H1 (cell line): ENCODE measurements around the gene POLN. TPM values are rescaled to one million over a fixed set of nuclear protein-coding genes. Genes with fewer than 3 reads are reported as not detected.

Experiments
- CTCF ChIP-seq, 3 experiments: IDR thresholded peaks; 1 replicate in 2 of 3; 2 replicates in 1 of 3; pipeline versions ENCODE4 v1.5.1 to v1.6.1; 2011; ENCODE audit warnings: low read length in 3 of 3, mild to moderate bottlenecking in 3 of 3, inconsistent platforms in 2 of 3, low read depth in 1 of 3, moderate library complexity in 1 of 3; ENCODE audit not compliant: insufficient read depth in 1 of 3; ENCODE audit errors: control extremely low read depth in 1 of 3
- KDM4A ChIP-seq: IDR thresholded peaks from one replicate; pipeline ENCODE4 v1.7.1; 2012; ENCODE audit warnings: low read depth, mild to moderate bottlenecking, moderate library complexity, low read length, inconsistent platforms; ENCODE audit not compliant: severe bottlenecking
- PHF8 ChIP-seq: fragments of 200-600 bp; sonication (generic); conservative IDR thresholded peaks from 2 replicates; pipeline ENCODE4 v1.7.1; 2012; ENCODE audit warnings: low read depth, mild to moderate bottlenecking, inconsistent platforms, low read length, moderate library complexity
- polyA plus RNA-seq, 7 experiments: library from polyadenylated mRNA; depleted of rRNA in 3 of 7; stranded (reverse) in 5 of 7; unstranded in 2 of 7; fragments of >200 nt in 5 of 7; fragments of 200-250 nt in 2 of 7; gene quantifications; 1 replicate in 5 of 7; 2 replicates in 1 of 7; 4 replicates in 1 of 7; pipeline versions ENCODE4 v1.2.1 to v1.2.3, GENCODE V29; 2011 to 2013; ENCODE audit warnings: missing spikeins in 2 of 7, mixed read lengths in 2 of 7
- total RNA-seq: library from RNA; stranded (reverse); fragmentation: NEBNext Ultra II Directional; extraction: Animal tissue kit (Norgen Biotek cat#: 25700); gene quantifications from 2 replicates; pipeline ENCODE4 v1.2.1, GENCODE V29; 2021

POLN gene
- total and polyA plus RNA-seq, 2 of the 8 experiments (the other 6 are each of a cell fraction or from before 2014, with no cell fraction given), result 0.98 to 1.5 TPM

DNA sequence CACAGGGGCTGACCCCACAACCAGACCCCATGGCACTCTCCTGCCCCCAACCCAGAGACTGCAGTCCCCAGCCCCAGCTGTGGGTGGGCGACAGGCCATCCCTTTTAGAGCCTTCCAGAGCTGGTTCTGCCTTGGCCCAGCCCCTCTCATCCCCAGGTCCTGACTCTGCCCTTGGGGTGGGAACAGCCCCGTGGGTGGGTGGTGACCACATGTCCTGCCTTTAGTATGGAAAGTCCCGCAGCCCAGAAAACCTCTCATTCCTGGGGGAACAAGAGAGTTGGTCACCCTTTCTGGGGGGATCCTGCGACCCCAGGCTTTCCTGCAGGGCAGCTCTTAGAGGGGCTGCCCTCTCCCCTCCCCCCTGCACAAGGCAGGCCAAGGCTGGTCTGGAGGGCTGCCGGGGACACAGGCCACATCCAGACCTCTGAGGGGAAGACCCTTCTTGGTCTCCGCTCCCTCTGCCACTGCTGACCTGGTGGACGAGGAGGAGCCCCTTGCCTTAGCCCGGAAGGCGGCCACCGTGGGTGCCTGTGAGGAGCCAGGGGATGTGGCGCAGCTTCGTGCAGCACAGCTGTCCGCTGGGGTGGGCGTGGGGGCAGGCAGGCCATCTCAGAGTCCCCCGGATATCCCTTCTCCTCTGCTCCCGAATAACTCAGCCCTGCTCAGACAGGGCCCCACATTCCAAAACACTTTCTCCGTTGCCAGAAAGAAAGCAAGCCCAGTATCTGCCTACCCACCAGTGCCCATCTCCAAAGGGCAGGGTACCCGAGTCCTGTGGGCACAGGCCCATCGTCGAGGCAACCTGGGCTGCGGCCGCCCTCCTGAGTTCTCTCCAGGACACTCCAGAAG lies 26.7 kb upstream of the POLN start (continued):
- no peak for TF ChIP-seq KDM4A
- TF ChIP-seq CTCF (IDR thresholded peaks at IDR 0.05; ENCODE audit: control extremely low read depth in 1 of 3, insufficient read depth in 1 of 3, low read depth in 1 of 3, low read length in 3 of 3), result no peak
- no peak for TF ChIP-seq PHF8
- TF ChIP-seq, all 59 proteins: peak for 0
